Endometrial microvascular endothelial cells (primary cell): Measurements from ENCODE around the gene ELF1. TPM values are rescaled to one million over a fixed set of nuclear protein-coding genes. Genes with fewer than 3 reads are reported as not detected.

Experiments
- in situ Hi-C: cut with HindIII; loops from 2 replicates; pipeline ENCODE4 v1.10.0; 2017; ENCODE audit warnings: low sequenced_read_pairs, low pct_unique_long_range_greater_than_20kb; ENCODE audit errors: inconsistent ontology term
- total RNA-seq: library from RNA; depleted of rRNA; stranded (reverse); fragments of >200 nt; gene quantifications from one replicate; pipeline ENCODE4 v1.2.3, GENCODE V29; 2015; ENCODE audit errors: inconsistent ontology term

Gene ELF1
- total RNA-seq, 1 donor from 2014 or later: 61.0 TPM

DNA sequence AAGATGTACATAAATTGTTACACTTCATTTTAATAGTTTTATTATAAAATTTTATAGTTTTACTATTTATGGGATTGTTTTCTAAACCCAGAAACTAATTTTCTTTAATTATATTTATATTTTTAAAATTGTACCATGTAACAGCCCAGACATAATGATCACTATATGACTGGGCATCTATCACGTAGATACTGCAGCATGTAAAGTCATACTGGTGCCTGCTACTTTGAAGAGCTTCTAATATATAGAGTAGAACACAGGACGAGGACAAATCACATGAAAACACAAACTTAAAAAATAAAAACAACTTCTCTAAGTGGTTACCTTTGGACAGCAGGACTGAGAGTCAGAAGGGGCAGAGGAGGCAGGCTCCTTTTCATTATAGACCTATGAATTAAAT is 5.3 kb downstream of the ELF1 start:
- in situ Hi-C loops: no loop called here

DNA sequence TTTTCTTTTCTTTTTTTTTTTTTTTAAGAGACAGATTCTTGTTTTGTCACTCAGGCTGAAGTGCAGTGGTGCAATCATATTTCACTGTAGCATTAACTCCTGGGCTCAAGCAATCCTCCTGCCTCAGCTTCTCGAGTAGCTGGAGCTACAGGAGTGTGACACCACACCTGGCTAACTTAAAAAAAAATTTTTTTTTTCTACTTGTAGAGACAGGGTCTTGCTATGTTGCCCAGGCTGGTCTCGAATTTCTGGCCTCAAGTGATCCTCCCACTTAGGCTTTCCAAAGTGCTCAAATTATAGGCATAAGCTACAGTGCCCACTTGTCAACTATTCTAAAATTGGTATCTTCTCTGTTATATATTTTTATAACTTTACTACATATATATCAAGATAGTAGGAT is 6.6 kb downstream of the ELF1 start:
- in situ Hi-C loops: no loop called here

DNA sequence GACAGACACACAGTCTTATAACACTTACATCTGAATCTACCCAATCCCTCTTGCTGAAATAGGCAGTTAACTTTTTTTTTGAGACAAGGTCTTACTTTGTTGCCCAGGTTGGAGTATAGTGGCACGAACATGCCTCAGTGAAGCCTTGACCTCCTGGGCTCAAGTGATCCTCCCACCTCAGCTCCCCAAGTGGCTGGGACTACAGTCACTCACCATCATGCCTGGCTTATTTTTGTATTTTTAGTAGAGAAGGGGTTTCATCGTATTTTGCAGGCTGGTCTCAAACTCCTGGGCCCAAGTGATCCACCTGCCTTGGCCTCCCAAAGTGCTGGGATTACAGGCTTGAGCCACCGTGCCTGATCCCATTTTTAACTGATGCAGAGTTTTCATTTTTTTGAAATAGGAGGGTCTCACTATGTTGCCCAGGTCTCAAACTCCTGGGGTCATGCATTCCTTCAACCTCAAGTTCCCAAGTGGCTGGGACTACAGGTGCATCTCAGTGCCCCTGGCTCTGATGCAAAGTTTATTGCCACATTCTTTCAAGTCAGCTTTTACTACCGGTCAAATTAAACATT is 7.6 kb downstream of the ELF1 start:
- in situ Hi-C loops: no loop called here

DNA sequence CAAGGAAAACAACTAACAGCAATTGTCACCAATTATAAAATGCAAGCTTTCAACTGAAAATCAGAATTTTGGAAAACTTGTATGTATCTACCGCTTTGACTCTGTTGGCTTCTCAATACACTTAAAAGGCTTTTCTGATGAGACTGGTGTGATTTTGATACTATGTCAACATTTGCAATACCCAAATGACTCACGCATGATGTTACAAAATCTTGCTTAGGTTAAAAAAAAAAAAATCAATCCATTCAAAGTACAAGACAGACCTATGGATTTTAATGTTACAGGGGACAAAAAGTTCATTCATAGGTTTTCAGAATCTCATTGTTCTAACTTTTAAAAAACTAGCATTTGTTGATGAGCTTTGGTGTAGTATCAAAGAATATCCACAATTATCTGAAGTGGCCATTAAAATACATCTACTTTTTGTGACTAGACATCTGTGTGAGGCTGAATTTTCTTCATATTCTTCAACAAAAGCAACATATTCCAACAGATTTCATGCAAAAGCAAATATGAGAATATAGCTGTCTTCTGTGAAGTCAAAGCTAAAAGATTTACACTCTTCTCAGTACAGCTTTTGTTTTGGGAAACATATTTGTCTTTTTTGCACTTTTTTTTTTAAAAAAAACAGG is 10.7 kb downstream of the ELF1 start:
- in situ Hi-C loops: no loop called here

DNA sequence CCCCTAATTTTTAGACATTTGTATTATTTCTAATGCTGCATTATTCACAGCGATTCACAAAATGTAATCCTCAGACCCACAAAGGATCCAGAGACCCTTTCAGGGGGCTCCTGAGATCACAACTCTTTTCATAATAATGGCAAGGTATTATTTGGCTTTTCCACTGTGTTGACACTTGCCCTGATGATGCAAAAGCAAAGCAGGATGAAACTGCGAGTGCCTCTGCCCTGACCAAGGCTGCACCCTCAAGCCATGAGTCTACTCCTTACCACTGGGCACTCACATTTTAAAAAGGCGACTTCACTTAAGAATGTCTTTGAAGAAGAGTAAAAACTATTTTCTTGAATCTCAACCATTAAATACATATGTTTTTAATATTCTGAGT is 11.4 kb downstream of the ELF1 start:
- in situ Hi-C loops: no loop called here

DNA sequence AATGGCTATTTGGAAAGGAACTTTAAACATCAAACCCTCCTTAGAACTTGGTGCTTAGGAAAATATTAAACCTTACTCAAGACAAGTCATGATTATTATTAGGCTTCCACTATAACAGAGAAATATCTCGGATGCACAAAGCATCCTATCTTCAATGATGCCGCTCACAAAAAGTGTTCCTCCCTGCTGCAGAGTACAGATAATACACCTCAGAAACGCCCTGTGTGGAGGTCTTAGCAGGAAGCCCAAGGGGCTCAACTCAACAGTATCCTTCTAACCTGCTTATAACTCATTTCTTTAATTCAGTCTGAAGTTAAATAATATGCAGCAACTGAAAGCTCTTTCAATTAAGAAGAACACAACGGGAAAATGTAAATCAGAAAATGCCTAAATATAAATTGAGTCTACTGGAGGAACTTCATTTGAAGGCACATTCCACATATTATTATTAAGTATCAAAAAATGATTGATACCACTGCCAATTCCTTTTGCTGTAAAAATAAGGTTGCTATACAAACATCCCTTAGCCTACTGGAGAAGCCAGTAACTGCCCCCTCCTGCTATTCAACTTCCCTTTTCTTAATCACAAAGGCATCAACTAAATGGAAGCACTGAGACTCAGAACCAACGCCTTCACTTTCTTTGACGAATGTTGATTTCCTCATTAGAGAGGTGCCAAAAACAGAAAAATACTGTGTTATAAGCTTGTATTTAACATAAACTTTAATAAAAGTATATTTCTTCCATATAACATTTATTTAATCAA is 12.0 kb downstream of the ELF1 start:
- in situ Hi-C loops: no loop called here

DNA sequence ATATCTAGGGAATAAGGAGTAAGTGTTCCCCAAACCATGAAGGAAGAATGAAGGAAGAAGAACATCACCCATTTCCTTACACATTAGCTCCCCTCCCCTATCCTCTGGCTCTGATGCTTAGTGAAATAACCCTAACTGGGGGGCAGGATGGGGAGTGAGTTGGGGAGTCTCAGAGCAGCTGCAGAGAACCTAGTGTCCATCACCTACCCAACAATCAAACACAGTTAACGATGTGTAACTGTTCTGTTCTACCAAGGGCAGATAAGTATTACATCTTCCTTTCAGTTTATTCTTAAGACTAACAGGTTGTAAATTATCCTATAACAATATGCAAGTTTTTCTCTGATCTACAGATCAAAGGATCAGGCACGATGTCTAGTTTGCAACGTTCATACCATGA is 12.8 kb downstream of the ELF1 start:
- in situ Hi-C loops: no loop called here

DNA sequence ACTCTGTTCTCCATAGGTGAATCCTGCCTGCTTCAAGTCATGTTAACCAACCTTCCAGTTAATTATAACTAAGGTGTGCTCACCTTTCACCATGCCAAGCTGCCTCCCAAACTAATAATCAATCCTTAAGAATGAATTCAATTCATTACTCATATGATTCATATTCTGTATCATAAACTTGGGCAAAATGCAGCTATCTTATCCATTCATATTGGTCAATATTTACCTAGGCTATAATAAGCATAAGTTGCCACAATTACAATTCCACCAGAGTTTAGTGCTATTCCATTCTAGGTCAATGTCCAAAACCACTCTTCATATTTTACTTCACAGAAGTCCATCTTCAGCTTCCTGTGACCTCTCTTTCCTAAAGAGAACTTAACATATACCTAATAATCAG is 13.4 kb downstream of the ELF1 start:
- in situ Hi-C loops: no loop called here

DNA sequence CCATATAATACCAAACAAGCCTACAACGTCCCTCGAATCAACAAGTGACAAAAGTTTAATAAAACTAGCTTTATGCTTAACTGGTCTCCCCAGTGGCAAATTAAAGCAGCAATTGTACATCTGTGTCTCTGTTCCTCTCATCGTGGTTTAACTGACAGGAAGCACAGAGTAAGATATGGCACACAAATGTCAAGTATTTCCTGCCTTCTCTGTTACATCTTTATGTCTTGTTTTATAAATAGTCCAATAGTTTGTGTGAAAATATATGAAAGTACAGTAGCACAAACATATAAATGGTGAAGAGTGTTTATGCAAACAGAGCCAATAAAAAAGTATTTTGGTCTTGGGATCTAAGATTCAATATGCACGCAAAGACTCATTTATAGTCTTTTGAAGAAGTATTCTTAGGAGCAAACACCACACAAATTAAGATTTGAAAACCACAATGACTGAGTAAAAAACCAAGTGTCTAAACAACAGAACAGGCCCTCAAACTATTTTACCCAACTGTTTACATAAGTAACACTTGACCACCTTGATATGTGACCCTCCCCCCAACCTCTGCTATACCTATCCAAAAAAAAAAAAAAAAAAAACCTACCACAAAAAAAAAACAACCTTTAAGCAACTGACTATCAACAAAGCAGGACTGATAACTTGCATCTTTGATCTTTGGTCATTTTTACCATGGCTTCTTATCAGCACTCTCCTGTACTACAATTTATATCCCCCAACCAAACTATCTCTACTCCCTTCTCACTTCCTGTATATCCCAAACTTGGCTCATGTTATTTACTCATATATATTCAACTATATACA is 14.0 kb downstream of the ELF1 start:
- in situ Hi-C loops: no loop called here

DNA sequence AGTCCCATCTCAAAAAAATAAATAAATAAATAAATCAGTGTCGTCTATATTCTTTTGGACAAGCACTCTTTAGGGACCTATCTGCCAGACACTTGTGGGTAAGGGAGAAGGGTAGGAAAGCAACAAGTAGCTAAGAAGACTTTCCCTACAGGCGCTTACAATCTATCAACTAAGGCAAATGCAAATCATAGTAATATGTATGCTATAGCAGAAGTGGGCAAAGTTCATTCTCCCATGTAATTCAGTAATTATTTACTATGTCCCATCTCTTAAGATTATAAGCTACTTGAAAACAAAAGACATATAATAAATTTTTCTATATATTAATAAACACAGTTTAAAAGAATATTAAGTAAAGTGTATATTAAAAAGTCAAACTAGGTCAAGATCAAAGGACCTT is 16.5 kb downstream of the ELF1 start:
- in situ Hi-C loops: no loop called here

DNA sequence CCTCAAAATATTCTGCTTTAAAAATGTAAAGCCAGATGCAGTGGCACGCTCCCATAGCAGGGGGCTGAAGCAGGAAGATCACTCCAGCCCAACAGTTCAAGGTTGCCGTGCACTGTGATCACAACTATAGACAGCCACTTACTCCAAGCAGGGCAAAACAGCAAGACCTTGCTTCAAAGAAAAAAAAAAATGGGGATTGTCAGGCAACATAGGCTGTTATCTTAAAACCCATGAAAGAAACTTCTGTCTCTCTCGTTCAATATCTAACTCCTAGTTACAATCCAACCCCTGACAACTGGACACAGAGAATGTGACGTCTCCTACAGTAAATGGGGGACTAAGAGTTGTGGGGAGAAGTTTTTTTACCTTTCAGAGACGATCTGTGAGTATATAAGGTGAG is 17.4 kb downstream of the ELF1 start:
- in situ Hi-C loops: no loop called here

DNA sequence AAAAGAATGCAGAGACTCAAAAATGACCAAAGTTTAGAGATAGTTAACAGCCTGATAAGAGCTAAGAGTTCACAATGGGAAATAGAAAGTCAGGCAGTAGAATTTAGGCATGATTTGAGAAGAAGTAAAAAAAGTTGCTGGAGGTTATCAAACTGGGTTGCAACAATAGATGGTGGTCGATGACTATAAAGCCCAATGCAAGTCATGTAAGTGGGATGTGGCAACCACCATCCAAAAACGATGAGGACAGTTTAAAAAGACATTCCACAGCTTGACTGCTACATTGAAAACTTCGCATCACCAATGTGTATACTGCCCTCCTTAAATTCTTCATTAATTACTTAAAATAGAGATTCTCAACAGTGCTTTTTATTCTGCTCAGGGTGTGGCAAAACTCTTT is 19.7 kb downstream of the ELF1 start:
- in situ Hi-C loops: no loop called here

DNA sequence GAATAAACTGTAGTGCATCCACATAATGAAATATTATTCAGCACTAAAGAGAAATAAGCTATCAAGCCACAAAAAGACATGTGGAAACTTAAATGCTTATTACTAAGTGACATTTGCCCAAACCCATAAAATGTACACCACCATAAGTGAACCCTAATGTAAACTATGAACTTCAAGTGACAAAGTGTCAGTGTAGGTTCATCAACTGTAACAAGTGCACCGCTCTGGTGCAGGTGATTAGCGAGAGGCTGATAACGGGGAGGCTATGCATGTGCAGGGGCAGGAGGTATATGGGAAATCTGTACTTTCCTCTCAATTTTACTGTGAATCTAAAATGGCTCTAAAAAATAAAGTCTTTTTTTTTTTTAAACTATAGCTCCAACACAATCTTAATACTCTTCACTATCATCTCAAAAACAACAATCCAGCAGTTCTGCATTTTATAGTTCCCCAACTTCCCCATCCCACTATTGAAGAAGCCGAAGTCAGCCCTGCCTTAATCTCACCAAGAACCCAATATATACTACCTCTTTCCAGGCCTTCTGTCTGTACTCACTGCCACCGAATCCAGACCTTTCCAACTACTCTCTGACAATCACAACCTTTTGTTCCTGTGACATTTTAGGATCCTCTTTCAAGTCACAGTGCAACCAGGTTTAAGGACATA is 22.6 kb downstream of the ELF1 start:
- in situ Hi-C loops: no loop called here

DNA sequence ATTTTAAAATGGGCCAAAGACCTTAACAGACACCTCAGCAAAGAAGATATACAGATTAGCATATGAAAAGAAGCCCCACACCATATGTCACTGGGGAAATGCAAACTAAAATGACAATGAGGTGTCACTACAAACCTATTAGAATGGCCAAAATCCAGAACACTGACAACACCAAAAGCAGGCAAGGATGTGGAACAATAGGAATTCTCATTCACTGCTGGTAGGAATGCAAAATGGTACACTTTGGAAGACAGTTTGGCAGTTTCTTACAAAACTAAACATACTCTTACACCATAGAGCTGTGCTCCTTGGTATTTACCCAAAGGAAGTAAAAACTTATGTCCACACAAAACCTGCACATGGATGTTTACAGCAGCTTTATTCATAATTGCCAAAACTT is 23.1 kb downstream of the ELF1 start:
- in situ Hi-C loops: no loop called here

DNA sequence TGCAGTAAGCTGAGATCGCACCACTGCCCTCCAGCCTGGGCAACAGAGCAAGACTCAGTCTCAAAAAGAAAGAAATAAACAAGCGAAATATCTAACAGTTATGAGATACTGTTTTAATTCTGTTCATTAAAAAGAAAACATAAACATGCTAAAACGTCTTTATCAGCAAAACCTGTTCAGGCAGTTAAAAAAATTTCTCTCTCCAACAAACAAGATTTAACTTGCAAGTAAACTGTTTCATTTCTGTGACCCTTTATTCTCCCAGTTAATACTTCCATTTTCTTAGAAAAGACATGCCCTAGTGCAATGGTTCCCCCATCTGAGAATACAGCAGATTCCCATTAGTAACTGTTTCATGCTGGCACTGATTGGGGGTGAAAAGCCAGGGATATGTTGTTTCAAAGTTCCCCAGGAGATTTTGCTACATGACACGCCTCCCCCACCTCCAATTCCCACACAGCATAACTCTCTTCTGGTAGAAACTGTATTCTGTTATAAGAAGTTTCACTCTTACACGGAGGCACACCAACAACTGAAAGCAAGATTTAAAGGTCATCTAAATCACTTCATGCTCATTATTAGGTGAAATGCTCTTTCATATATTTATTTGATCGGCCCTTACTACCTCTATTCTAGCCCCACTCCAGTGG is 24.4 kb downstream of the ELF1 start:
- in situ Hi-C loops: no loop called here

DNA sequence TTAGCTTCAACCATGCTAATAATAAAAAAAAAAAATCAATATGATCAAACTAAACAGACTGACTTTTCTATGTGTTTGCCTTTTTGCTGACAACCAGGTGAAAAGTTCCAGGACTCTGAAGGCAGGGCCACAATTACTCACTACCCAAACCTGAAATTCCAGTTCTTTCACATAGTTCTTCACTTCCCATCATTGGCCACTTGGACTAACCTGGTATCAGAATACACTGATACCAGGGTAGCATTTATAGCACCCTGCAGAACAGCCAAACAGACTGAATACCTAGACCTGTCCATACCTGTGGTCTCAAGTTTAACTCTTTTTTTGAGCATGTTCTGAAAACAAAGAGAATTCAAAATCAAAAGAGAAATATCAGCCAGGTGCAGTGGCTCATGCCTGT is 25.1 kb downstream of the ELF1 start:
- in situ Hi-C loops: no loop called here

DNA sequence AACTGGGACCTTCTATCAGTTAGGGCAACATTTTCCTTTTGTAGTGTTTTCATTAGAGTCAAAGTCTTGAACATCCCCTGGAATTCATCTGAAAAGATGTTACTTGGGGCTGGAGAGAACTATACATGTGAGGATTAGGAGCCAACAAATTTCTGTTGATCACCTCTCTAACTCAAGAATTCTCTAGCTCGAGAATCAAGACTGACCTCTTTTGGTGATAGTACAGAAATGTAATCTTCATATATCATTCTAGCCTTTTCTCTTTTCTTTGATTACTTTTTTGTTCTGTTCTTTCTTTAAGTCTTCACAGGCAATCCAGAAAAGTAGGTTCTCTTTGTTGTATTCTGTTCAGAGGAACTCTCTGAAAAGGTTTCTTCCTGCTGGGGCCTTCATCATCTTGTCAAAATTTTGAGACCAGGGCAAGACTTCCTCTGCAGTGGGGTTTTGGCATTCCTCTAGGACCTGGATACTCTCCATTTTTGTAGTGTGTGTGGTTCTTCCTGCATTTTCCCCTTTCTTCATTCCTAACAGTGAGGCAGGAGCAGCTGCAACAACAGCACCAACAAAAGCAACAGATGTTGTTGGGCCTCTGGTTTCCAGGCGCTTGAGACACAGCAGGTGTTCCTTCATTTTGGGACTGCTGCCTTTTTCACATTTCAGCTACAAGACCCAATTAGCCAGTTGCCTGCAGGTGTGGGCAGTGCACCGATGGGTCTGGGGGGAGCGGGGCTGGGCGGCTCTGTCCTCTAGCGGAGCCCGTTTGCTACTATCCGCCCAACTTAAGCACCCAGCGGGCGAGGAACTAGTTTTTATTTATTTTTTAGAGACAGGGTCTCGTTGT is 26.2 kb downstream of the ELF1 start:
- in situ Hi-C loops: no loop called here
